NT2/D1 (cell line): ENCODE data around the gene TRIP4.
A peak's percentile ranks its signal among the peaks of the same experiment; 100 is the strongest.

ENCODE experiments used
- DNase-seq: peaks from one replicate; pipeline ENCODE4 v3.0.0-alpha.2; 2011; ENCODE audit warnings: low read depth, low spot score
- H3K27me3 ChIP-seq: 2 replicates; pipeline ENCODE4 v1.6.0; 2011; ENCODE audit warnings: mild to moderate bottlenecking; ENCODE audit not compliant: insufficient read length, insufficient read depth
- H3K36me3 ChIP-seq: 2 replicates; pipeline ENCODE4 v1.6.1; 2011; ENCODE audit warnings: mild to moderate bottlenecking, low read length, mixed read lengths; ENCODE audit not compliant: insufficient read depth, insufficient read length
- H3K4me1 ChIP-seq: 2 replicates; pipeline ENCODE4 v1.5.1; 2011; ENCODE audit not compliant: insufficient read depth, insufficient read length
- H3K4me3 ChIP-seq: 2 replicates; pipeline ENCODE4 v1.5.1; 2011; ENCODE audit warnings: low read depth; ENCODE audit not compliant: insufficient read length
- H3K9ac ChIP-seq: 2 replicates; pipeline ENCODE4 v1.6.0; 2011; ENCODE audit warnings: low read depth; ENCODE audit not compliant: insufficient read length
- H3K9me3 ChIP-seq: 2 replicates; pipeline ENCODE4 v1.5.1; 2011; ENCODE audit warnings: mild to moderate bottlenecking, low read length; ENCODE audit not compliant: insufficient read depth
- SUZ12 ChIP-seq: IDR thresholded peaks from 2 replicates; pipeline ENCODE4 v1.6.1; 2011; ENCODE audit not compliant: insufficient read length, insufficient read depth; ENCODE audit errors: extremely low read depth
- YY1 ChIP-seq: IDR thresholded peaks from 2 replicates; pipeline ENCODE4 v1.6.1; 2011; ENCODE audit not compliant: insufficient read length, insufficient read depth
- ZNF274 ChIP-seq: IDR thresholded peaks from 2 replicates; pipeline ENCODE4 v1.6.1; 2011; ENCODE audit warnings: mild to moderate bottlenecking, low read depth, low read length

TRIP4 gene

GRCh38 chr15:64423970-64424369 is 36.3 kb downstream of the TRIP4 start:
- Histone ChIP-seq H3K9me3 (no peaks in the 10 kb centered on the region), H3K36me3 (peaks cover 59% of the 10 kb centered on the region), H3K27me3 (peaks cover 18% of the 10 kb centered on the region), H3K9ac (no peak overlapping the region), H3K4me3 (no peak overlapping the region), H3K4me1 (no peaks in the 10 kb centered on the region)
- TF ChIP-seq SUZ12 = no peak
- TF ChIP-seq ZNF274 = no peak
- TF ChIP-seq YY1 = no peak
- no peak for DNase-seq

DNA sequence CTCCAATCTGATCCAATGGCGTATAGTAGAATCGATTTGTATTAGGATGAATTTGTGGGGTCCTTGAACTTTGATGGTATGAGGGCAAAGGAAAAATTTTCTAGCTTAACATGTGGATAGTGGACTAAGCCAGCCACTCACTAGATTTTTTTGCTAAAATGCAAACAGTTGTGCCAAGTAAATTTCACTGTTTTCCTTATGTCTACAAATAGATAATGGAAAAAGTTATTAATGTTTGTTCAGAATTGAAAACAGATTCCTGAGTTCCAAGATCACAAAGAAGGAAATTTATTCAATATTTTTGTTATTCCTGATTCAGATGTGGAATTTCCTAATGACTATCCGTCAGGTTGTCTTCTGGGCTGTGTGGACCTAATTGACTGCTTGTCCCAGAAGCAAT is 37.6 kb downstream of the TRIP4 start:
- TF ChIP-seq YY1 = no peak
- TF ChIP-seq ZNF274 = no peak
- no peak for TF ChIP-seq SUZ12
- H3K36me3 ChIP-seq = peaks cover 57% of the 10 kb centered on the region
- H3K27me3 ChIP-seq = peaks cover 24% of the 10 kb centered on the region
- no peak for DNase-seq
- no peaks in the 10 kb centered on the region for H3K9me3 ChIP-seq
- H3K4me3 ChIP-seq = no peak overlapping the region
- H3K9ac ChIP-seq = no peak overlapping the region
- H3K4me1 ChIP-seq = no peaks in the 10 kb centered on the region

- no peak overlapping the region for H3K9ac ChIP-seq
- peaks cover 32% of the 10 kb centered on the region for H3K27me3 ChIP-seq
- H3K9me3 ChIP-seq = no peaks in the 10 kb centered on the region
- no peak for DNase-seq
- H3K36me3 ChIP-seq = peaks cover 53% of the 10 kb centered on the region
- no peak overlapping the region for H3K4me3 ChIP-seq
- H3K4me1 ChIP-seq = no peaks in the 10 kb centered on the region
- TF ChIP-seq SUZ12 = no peak
- TF ChIP-seq YY1 = no peak
- TF ChIP-seq ZNF274 = no peak
Measured at GRCh38 chr15:64426845-64427465, 39.3 kb downstream of the TRIP4 start.

- H3K4me1 ChIP-seq = no peaks in the 10 kb centered on the region
- no peak for TF ChIP-seq SUZ12
- TF ChIP-seq ZNF274 = no peak
- no peak for TF ChIP-seq YY1
Measured at GRCh38 chr15:64429448-64429847, 41.8 kb downstream of the TRIP4 start.

GRCh38 chr15:64430000-64430735 is 42.5 kb downstream of the TRIP4 start:
- peak; percentile 91 for DNase-seq
- H3K4me1 ChIP-seq = no peaks in the 10 kb centered on the region
- H3K27me3 ChIP-seq = peaks cover 36% of the 10 kb centered on the region
- no peak overlapping the region for H3K9ac ChIP-seq
- no peak for TF ChIP-seq ZNF274
- TF ChIP-seq YY1 = no peak
- no peak for TF ChIP-seq SUZ12
- no peak overlapping the region for H3K4me3 ChIP-seq
- H3K36me3 ChIP-seq = peaks cover 40% of the 10 kb centered on the region
- H3K9me3 ChIP-seq = no peaks in the 10 kb centered on the region

More at GRCh38 chr15:64429448-64429847, 41.8 kb downstream of the TRIP4 start:
- Histone ChIP-seq H3K9me3 (no peaks in the 10 kb centered on the region), H3K36me3 (peaks cover 43% of the 10 kb centered on the region), H3K9ac (no peak overlapping the region), H3K4me3 (no peak overlapping the region), H3K27me3 (peaks cover 36% of the 10 kb centered on the region)
- DNase-seq = no peak

DNA sequence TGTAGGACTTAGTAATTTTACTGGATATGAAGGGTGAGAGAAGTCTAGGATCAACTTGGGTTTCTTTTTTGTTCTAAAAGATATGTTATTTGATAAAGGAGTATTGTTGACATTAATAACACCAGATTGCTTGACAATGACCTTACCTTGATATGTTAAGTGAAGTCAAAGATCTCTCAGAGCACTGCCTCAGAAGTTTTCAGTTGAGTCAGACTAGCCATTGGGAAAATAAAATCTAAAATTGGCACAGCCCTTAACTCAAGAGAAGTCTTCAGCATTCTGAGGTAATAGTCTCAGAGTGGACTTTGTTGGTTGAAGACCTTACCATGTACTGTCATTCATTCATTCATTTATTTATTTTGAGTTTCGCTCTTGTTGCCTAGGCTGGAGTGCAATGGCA is 50.3 kb downstream of the TRIP4 start:
- no peaks in the 10 kb centered on the region for H3K4me1 ChIP-seq
- DNase-seq = no peak
- no peak overlapping the region for H3K4me3 ChIP-seq
- H3K27me3 ChIP-seq = no peaks in the 10 kb centered on the region
- no peak for TF ChIP-seq YY1
- TF ChIP-seq SUZ12 = no peak
- no peak for TF ChIP-seq ZNF274
- H3K9me3 ChIP-seq = no peaks in the 10 kb centered on the region
- H3K36me3 ChIP-seq = peaks cover 11% of the 10 kb centered on the region
- H3K9ac ChIP-seq = no peak overlapping the region

DNA sequence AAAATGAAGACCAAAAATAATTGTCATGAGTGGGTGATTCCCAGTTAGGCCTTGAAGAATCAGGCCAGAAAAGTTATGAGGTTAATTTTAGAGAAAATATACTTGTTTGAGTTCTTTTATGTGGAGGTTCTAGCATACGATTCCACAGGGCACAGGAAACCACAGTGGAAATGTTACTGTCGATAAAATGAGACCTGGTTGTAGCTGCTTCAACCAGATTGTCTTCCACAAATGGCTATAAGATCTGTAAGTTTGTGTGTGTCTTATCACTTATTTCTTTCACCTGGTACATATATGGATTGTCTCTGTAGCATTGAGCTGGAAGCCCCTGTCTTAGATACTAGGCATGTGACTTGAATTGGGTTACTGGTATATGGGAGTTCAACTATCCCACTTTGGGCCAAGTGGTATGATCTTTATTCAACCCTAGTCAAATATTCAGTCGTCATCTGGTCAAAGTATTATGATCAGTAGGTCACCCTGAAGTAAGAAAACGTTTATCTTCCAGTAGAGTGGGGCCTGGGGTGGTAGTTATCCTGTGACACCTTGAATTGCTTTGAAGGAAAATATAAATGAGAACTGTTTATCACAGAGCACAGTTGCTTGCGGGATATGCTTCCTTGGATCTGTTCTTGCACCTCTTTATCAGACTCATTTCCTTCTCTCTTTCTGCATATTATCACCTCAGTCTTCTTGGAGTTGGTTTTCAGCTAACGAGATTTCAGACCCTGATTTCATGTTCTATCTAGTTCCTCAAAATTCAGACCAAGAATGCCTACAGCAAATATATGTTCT is 51.2 kb downstream of the TRIP4 start:
- no peaks in the 10 kb centered on the region for H3K9me3 ChIP-seq
- DNase-seq = no peak
- no peak overlapping the region for H3K4me3 ChIP-seq
- H3K4me1 ChIP-seq = no peaks in the 10 kb centered on the region
- no peak overlapping the region for H3K9ac ChIP-seq
- H3K27me3 ChIP-seq = no peaks in the 10 kb centered on the region
- TF ChIP-seq ZNF274 (no peak), YY1 (no peak), SUZ12 (no peak)
- H3K36me3 ChIP-seq = peaks cover 8% of the 10 kb centered on the region
